Measurements from ENCODE around the gene RNU4-1. TPM values are rescaled to one million over a fixed set of nuclear protein-coding genes. Genes with fewer than 3 reads are reported as not detected.

The RNU4-1 gene
- total RNA-seq, 1 experiment from 2014 or later: not detected

DNA sequence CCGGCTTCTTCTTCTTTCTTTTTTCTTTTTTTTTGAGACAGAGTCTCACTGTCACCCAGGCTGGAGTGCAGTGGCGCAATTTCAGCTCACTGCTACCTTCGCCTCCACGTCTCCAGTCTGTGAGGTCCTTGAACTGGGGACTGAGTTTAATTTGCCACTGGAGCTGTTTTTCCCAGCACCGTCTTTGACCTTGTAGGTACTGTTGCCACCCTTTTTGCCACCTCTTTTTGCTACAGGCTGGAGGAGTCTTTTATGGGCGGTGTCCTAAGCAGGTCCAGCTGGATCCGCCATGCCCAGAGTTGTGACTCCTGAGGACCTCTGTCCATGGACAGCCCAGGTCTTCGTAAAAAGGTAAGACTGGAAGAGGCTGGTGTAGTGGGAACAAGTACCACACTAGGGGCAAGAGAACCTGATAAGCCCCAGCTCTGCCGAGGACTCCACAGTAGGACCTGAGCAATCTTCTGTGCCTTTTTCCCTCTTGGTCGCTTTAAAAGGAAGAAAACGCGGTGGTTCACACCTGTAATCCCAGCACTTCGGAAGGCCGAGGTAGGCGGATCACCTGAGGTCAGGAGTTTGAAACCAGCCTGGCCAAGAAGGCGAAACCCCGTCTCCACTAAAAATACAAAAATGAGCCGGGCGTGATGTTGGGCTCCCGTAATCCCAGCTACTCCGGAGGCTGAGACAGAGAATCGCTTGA, 2.3 kb downstream of the RNU4-1 start:
- DNase-seq (ENCODE audit: low read depth): no peak

DNA sequence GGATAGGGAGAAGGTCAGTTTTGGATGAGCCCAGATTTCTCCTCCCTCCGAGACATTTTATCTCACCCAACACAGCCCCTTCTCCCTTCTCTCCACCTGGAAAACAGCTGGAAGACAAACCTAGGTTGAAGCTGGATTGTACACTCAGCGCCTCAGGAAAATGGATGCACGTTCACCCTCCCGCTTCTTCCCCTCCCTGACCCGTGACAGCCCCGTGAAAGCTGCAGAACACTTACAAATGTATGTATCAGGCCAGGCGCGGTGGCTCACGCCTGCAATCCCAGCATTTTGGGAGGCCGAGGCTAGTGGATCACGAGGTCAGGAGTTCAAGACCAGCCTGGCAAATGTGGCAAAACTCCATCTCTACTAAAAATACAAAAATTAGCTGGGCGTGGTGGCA, 5.5 kb downstream of the RNU4-1 start:
- no peak for DNase-seq (ENCODE audit: low read depth)

DNA sequence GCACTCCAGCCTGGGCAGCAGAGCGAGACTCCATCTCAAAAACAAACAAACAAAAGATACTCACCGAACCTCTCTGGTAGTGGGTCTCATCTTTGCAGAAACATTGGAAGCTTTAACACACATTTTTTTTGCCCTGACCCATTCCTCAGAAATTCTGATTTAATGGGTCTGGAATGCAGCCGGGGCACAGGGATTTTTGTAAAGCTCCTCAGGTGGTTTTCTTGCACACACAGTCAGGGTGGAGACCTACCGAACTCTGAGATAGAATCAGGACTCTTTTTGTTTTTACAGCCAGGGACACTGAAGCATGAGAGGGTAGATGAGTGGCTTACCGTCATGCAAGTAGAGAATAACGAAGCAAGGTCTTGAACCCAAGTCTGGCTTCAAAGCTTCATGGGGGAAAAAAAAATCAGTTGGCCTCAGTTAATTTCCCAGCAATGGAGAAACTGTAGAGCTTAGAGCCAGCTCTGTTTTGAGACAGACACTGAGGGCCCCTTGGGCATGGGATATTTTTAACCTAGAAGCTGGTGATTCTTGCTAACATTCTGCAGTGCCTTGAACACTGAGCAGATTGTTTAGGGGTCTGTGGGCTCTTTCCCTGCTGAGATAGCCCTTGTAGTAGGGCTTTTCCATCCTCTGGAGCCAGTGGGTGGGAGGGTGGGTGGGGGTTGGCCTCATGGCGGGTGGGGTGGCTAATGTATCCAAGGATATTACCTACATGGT, 6.1 kb downstream of the RNU4-1 start:
- DNase-seq (ENCODE audit: low read depth): no peak

DNA sequence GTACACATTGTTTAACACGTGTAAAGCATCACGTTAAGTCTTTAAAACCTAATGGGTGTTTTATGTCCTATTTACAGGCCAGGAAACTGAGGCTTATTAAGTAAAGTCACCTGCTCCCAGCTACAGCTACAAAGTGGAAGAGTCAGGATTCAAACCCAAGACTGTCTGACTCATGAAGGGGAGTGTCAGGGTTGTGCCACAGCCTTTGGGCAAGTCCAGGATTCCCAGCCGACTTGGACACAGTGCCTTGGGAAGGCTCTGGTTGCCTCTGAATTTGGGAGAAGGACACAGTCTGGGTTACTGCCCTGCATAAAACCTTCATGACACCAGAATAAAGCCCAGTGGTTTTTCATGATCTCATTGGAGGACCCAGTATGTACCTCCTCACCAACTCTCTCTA, 8.7 kb downstream of the RNU4-1 start:
- DNase-seq (ENCODE audit: low read depth): no peak

DNA sequence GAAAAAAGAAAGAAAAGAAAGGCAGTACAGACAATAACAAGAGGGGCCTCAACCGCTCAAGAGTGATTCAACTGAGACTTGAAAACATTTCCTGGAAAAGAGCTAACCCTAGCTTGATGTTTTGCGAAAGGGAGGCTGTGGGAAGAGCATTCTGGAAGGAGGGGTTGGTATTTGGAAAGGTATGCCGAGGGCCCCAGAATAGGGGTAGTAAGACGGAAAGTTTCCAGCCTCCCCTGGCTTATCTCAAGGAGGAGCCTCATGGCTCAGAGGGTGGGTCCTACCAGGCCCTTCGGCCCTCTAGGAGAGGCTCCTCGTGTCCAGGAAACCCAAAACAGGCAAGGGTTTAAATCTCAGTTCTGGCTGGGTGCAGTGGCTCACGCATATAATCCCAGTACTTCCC, 9.7 kb downstream of the RNU4-1 start:
- DNase-seq (ENCODE audit: low read depth): no peak

DNA sequence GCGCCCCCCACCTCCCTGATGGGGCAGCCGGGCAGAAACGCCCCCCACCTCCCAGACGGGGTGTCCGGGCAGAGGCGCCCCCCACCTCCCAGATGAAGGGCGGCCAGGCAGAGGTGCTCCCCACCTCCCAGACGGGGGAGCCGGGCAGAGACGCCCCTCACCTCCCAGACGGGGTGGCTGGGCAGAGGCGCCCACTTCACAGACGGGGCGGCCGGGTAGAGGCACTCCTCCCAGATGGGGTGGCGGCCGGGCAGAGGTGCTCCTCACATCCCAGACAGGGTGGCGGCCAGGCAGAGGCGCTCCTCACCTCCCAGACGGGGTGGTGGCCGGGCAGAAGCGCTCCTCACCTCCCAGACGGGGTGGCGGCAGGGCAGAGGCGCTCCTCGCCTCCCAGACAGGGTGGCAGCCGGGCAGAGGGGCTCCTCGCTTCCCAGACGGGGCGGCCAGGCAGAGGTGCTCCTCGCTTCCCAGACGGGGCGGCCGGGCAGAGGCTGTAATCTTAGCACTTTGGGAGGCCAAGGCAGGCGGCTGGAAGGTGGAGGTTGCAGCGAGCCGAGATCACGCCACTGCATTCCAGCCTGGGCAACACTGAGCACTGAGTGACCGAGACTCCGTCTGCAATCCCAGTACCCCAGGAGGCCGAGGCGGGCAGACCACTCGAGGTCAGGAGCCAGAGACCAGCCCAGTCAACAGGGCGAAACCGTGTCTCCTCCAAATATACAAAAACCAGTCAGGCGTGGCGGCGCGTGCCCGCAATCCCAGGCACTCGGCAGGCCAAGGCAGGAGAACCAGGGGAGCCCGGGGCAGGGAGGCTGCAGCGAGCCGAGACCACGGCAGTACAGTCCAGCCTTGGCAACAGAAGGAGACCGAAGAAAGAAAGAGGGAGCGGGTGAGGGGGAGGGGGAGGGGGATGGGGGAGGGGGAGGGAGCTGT, 14.6 kb downstream of the RNU4-1 start:
- DNase-seq (ENCODE audit: low read depth): no peak

DNA sequence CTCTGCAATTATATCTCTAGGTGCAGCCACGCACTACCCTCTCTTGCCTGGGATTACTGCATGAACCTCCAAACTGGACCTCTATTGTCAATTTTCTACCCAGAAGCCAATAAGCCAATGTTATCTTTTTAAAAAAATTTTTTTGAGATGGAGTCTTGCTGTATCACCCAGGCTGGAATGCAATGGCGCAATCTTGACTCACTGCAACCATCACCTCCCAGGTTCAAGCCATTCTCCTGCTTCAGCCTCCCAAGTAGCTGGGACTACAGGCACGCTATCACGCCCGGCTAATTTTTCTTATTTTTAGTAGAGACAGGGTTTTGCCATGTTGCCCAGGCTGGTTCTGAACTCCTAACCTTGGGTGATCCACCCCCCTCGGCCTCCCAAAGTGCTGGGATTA, 16.3 kb downstream of the RNU4-1 start:
- DNase-seq (ENCODE audit: low read depth): no peak

DNA sequence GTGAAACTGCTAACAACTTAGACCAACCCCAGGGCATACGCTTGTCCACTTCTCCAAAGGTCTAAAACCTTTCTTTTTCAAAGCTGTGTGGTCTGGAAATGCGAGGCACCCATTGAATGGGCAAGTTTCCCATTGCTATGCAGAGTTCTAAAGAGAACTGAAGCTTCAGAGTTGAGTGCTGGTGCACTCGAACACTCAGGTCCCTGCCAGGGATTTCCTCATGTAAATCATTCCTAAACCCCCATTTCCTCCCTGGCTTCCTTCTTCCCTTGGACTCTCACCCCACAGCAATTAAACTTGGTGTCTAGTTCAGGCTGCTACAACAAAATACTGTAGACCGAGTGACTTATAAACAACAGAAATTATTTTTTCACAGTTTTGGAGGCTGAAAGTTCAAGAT, 25.3 kb downstream of the RNU4-1 start:
- no peak for DNase-seq (ENCODE audit: low read depth)

DNA sequence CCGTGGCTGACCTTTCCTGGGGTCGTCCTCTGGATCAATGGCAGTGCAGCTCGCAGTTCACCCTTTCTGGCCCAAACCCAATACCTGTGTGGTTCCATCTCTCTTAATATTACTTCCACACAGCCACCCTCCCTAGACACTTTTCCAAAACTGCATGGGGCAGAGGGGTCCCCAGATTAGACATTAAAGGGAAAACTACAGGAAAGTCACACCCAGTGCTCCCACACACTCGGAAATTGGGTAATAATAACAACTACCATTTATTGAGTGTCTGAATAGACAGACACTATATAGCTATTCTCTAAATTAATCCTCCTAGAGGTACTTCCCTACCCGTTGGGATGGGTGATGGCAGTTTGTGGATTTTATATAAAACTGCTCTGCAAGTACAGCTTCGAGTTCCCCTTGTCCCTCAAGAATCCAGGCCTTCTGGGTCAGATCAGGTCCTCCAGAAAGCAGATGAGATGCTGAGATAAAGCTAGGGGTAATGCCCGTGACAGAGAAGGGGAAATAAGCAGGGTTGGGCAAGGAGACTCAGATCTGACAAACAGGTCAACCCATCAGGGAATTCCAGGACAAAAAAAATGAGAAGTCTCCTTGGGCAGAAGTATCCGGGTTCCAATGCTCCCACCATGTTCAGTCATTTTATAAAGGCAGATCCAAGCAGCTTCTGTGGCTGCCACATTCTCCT, 26.7 kb downstream of the RNU4-1 start:
- DNase-seq (ENCODE audit: low read depth): no peak

DNA sequence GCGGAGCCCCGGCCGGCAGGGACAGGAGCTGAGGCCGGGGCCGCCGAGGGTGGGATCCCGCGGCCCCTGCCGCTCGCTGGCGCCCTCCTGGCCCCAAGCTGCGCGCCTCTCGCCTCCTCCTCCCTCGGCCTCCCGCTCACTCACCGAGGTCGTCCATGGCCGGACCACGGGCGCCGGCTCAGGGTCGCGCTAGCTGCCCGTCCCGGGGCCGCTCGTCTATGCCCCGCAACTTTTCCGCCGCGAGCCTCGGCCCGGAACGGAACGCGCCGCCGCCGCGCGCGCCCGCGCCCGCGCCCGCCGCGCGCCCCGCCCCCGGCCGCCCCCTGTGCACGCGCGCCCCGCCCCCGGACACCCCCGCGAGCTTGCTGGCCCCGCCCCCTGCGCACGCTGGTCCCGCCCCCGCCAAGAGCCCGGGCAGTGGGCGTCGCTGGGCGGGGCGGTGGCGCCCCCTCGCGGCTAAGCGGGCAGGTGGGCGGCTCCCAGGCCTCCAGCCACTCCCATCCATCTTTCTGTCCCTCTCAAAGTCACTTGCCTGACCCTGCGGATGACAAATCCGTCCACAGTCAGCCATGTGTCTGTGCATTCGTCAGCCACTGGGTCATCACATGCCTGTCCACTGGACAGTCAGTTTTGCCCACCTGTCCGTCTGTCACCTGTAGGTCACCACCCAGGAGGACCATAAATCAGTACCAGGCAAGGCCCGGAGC, 27.4 kb downstream of the RNU4-1 start, which contains the start of gene PXN:
PXN (minus strand) TSS at position 258 of the 707 bp plus-strand sequence; CDS start at position 157, 101 bp downstream.
- peak; percentile 76 for DNase-seq (ENCODE audit: low read depth)

DNA sequence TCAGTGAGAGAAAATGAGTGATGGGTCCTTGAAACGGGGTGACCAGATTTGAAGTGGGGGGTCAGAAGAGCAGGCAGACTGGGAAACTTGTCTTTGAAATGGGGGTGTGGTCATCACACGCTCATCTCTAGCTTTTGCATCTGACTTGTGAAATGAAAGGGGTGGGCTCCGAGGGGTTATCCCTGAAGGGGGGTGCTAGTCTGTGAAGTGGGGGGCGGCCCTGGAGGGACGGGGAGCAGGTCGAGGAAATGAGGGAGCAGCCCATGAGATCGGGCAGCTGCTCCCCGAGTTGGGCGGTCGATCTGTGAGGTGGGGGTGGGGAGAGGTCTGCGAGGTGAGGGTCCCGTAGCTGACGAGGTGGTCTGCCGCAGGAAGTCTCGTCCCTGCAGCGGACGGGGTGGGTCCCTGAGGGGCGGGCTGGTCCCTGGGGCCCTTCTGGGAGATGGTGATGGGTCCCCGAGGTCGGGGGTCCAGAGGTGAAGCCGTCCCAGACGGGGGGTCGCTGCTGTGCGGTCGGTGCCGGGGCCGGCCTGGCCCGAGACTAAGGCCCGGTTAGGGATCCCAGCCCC, 28.0 kb downstream of the RNU4-1 start:
- DNase-seq (ENCODE audit: low read depth): no peak

DNA sequence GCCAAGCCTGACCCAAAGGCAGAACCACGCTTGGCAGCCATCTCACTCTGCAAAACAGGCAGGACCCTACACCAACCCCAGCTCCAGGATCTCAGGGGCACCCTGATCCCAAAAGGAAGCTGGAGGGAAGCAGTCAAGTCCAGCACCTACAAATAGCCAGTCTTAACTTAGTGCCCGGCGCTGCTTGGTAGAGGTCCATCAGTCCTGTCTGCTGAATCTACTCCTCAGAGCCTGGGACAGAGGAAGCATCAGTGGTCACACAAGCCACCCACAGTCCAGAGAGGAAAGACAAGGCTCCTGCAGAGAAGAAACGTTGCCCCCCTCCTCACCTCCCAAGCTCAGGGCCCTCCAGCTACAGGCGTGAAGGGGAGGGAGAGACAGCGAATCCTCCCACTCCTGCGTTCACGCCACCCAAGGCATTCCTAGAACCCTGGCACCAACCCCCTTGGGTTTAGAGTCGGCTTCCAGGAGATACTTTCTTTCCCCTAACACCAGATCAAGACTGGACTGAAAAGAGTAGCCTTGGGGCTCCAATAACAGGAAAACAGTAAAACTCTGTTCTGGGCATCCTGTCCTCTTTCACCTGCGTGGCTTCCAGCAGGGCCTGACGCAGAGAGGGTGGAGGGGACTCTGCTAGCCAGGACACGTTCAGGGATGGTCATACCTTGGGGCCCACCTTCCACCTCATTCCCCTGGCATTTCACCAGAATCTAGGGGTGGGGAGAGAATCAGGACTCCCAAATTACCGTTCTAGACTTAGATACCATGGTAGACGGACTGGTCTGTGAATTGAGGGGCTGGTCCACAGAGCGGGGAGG, 28.7 kb downstream of the RNU4-1 start:
- peak; percentile 17 for DNase-seq (ENCODE audit: low read depth)

DNA sequence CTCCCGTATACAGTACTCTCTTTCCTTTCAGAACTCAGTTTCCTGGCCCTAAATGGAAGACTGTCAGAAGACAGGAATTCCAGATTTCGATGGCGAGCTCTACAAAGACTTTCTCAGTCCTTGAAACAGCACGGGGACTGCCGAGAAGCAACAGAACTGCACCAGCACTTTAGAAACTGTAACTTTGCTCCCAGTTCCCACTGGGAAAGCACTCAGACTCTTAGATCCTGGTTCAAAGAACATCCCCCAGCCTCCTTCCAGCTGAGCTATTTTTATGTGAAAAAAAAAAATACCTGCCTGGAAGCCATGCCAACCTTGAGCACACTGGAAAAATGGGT, 29.3 kb downstream of the RNU4-1 start:
- DNase-seq (ENCODE audit: low read depth): no peak

DNA sequence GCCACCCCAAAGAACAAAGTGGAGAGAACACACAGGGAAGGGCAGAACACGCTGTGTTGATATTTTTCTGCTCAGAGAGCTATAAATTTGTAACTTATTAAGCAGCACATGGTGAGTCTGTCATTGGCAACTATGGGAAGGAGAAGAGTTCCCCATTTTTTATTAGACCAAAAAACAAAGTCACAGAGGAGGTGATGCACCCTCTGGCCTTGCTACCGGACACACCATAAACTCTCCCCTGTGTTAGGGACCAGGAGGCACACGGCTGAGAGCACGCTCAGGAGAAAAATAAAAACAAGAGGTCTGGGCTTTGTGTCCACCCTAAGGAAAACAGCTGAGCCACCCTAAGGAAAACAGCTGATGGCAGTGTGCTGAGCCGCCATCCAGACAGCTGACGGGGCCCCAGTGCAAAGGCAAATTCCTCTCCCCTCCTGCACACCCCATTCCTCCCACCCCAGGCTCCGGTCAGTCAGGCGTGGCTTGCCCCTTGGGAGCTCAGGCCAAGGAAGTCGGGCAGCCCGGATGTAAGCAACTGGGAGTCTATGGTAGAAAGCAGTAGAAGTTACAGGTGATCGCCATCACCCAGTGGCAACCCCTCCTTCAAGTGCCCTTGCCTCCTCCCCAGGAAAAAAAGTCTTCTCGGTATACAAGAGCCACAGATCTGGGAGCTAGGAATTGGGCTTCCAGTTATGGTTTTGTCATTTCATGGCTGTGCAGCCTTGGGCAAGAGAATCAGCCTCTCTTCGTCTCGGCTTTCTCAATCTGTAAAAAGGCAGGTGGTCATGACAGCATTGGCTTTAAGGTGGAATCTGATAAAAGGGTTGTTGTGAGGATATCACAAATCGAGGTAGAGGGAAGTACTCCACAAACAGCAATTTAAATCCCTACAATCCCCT, 29.9 kb downstream of the RNU4-1 start:
- peak; percentile 16 for DNase-seq (ENCODE audit: low read depth)

DNA sequence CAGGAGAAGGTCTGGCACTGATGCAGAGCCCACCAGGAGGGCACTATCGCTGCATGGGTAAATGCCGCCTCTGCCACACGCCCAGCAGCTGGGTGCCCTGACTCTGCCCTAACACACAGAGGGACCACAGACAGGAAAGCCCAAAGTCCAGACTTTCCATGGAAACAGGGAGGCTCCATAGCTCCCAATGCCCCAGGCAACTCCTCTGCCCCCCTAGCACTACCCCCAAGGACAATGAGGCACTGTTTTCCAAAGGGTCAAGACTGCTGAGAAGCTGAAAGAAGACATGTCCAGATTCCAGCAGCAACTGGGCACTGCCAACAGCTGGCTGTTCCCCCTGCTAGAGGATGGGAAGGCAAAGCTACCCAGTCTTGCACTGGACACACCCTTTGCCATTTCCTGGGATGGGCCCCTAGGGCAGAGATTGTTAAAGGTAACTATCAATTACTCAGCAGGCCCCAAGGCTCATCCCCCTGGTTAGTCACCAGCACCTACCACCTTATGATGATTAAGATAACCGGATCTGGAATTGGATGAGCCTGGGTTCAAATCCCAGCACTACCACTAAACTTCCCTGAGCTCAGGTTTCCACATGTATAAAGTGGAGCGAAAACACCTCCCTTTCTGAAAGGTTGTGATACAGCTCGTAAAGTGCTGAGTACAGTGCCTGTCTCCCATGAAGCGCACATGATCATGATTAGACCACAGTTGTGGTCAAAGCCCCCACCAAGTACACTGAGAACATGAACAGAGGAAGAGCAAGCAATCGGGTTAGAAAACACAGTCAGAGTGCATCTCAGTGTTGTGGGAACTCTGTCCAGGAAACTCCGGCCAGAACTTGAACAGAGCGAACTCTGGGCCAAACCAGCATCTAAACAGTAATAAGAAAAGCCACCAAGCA, 30.8 kb downstream of the RNU4-1 start:
- DNase-seq (ENCODE audit: low read depth): peak; percentile 93

DNA sequence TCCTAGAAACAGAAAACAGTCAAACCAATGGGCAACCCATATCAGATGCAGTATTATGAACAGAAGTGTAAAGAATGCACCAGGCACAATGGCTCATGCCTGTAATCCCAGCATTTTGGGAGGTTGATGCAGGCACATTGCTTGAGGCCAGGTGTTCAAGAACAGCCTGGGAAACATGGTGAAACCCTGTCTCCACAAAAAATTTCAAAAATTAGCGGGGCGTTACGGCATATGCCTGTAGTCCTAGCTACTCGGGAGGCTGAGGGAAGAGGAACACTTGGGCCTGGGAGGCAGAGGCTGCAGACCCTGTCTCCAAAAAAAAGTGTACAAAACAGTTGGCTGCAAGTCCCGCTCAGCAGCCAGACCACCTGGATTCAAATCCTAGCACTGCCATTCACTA, 32.4 kb downstream of the RNU4-1 start:
- no peak for DNase-seq (ENCODE audit: low read depth)

DNA sequence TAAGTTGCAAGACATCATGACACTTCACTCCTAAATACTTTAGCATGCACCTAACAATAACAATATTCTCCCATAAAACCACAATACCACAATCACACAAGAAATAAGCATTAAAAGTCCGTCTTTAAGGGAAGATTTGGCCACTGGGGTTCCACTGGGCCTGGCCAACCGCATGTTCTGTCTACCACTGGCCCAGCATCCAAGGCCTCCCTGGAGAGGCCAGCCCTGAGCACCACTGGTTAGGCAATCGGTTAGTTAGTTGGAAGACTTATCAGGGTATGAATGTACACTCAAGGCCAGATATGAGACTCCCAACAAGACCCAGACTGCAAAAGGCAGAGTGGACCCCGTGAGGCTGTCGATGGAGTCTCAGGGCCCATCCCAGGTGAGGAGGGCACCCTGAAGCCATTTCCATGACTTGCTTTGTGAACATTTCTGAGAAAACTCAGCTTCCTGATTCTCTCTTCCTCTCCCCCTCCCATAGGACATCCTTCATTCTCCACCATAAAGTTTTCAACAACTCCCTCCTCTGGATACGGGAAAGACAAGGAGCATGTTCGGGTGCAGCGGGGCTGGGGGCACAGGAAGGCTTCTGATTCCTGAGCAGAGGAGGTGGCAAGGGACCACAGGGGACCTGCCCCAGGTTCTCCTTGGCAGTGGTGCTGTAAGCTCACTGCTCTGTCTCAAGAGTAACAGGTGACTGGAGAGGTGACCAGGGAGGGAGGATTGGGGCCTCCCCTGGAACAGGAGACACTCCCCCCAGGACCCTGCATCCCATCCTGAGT, 33.4 kb downstream of the RNU4-1 start:
- no peak for DNase-seq (ENCODE audit: low read depth)

All from HT1080 (cell line).